Natural killer cell (primary cell): ENCODE data around the gene SLC23A2. TPM values are rescaled to one million over a fixed set of nuclear protein-coding genes. Genes with fewer than 3 reads are reported as not detected.
"Not testable (repeated sequence)": the region's sequence is repeated elsewhere in the genome, so short reads cannot be mapped to it uniquely, and the experiment has no call there.

Experiments
- ATAC-seq, 3 donors: fragments of 150-1000 bp in 2 of 3; fragments of 200-7000 bp in 1 of 3; cut with Tn5 transposase; 1 replicate in 1 of 3; 2 replicates in 2 of 3; pipeline ENCODE4 v1.10.0; 2021; ENCODE audit warnings: mild to moderate bottlenecking in 2 of 3, moderate library complexity in 2 of 3
- DNase-seq, 2 donors: peaks; one replicate each; pipeline versions ENCODE4 v3.0.0 to v3.0.0-alpha.2; 2013 to 2021; ENCODE audit warnings: mixed read lengths in 1 of 2
- H3K27ac ChIP-seq: one replicate; pipeline ENCODE4 v1.5.1; 2013; ENCODE audit warnings: mild to moderate bottlenecking, low read length
- H3K27me3 ChIP-seq: one replicate; pipeline ENCODE4 v1.6.1; 2013; ENCODE audit warnings: low read length; ENCODE audit not compliant: control insufficient read depth, insufficient read depth
- H3K36me3 ChIP-seq: one replicate; pipeline ENCODE4 v1.6.1; 2013; ENCODE audit warnings: low read length; ENCODE audit not compliant: control insufficient read depth, insufficient read depth
- H3K4me1 ChIP-seq: one replicate; pipeline ENCODE4 v1.6.1; 2013; ENCODE audit warnings: low read length; ENCODE audit not compliant: control insufficient read depth, insufficient read depth
- H3K4me3 ChIP-seq: one replicate; pipeline ENCODE4 v1.5.1; 2013; ENCODE audit warnings: low read length
- H3K9me3 ChIP-seq: one replicate; pipeline ENCODE4 v1.6.1; 2013; ENCODE audit warnings: low read length; ENCODE audit not compliant: control insufficient read depth, insufficient read depth
- H3K27ac Mint-ChIP-seq, 2 donors: one replicate each; pipeline ENCODE4 v1.8.0; 2022; ENCODE audit warnings: mild to moderate bottlenecking in 2 of 2, mixed read lengths in 2 of 2, moderate library complexity in 1 of 2
- H3K27me3 Mint-ChIP-seq, 2 donors: one replicate each; pipeline ENCODE4 v1.8.0; 2022; ENCODE audit warnings: low read depth in 2 of 2, mixed read lengths in 2 of 2
- H3K36me3 Mint-ChIP-seq: one replicate; pipeline ENCODE4 v1.8.0; 2022; ENCODE audit warnings: mixed read lengths
- H3K4me1 Mint-ChIP-seq, 2 donors: one replicate each; pipeline ENCODE4 v1.8.0; 2022; ENCODE audit warnings: mixed read lengths in 2 of 2
- H3K4me3 Mint-ChIP-seq: one replicate; pipeline ENCODE4 v1.8.0; 2022; ENCODE audit warnings: mild to moderate bottlenecking, moderate library complexity, mixed read lengths
- H3K9me3 Mint-ChIP-seq, 2 donors: one replicate each; pipeline ENCODE4 v1.8.0; 2022; ENCODE audit warnings: mixed read lengths in 2 of 2
- WGBS: methylation state at CpG from one replicate; pipeline ENCODE4 v1.1.7; 2013; ENCODE audit warnings: missing lambda C conversion rate; ENCODE audit not compliant: insufficient coverage; 5-methylcytosine and 5-hydroxymethylcytosine counted together
- intact Hi-C: fragments of 100-400 bp; cut with micrococcal nuclease; formaldehyde crosslinking; loops from one replicate; pipeline ENCODE4 v1.14.2; 2022
- total RNA-seq, 4 donors: library from RNA; stranded (reverse); fragments of 120-200 nt in 1 of 4; gene quantifications; one replicate each; pipeline versions ENCODE4 v1.2.3 to v1.2.4, GENCODE V29; 2013 to 2022
- TF ChIP-seq, protein P1 (sequence below): fragments of 200-600 bp; IDR thresholded peaks from one replicate; pipeline ENCODE4 v1.8.0; 2022; ENCODE audit warnings: antibody characterized with exemption

SLC23A2 gene
- total RNA-seq, 3 donors from 2014 or later (not counting 1 experiment from before 2014, with no cell fraction given): 21.8 to 31.5 (median 26.0) TPM

DNA sequence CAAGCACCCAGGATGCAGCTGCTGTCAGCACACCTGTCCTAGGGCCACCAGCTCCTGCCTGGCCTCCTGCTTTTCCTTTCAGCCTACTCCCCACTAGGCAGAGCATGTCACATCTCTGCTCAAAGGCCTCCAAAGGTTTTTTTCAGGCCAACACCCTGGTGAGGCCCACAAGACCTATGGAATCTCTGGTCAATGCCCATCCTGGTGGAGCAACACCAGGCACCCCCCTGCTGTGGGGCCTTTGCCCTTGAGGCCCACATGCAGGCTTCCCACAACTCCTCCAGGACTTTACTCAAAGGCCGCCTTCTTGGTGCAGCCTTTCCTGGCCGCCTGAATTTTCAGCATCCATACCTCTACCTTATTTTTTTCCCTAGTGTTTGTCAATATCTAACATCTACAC is 76.9 kb downstream of the SLC23A2 start:
- DNase-seq: no peak
- TF ChIP-seq, protein P1, sequence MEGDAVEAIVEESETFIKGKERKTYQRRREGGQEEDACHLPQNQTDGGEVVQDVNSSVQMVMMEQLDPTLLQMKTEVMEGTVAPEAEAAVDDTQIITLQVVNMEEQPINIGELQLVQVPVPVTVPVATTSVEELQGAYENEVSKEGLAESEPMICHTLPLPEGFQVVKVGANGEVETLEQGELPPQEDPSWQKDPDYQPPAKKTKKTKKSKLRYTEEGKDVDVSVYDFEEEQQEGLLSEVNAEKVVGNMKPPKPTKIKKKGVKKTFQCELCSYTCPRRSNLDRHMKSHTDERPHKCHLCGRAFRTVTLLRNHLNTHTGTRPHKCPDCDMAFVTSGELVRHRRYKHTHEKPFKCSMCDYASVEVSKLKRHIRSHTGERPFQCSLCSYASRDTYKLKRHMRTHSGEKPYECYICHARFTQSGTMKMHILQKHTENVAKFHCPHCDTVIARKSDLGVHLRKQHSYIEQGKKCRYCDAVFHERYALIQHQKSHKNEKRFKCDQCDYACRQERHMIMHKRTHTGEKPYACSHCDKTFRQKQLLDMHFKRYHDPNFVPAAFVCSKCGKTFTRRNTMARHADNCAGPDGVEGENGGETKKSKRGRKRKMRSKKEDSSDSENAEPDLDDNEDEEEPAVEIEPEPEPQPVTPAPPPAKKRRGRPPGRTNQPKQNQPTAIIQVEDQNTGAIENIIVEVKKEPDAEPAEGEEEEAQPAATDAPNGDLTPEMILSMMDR: no peak
- WGBS: 100% methylated on average over 2 of the region's 2 CpGs

DNA sequence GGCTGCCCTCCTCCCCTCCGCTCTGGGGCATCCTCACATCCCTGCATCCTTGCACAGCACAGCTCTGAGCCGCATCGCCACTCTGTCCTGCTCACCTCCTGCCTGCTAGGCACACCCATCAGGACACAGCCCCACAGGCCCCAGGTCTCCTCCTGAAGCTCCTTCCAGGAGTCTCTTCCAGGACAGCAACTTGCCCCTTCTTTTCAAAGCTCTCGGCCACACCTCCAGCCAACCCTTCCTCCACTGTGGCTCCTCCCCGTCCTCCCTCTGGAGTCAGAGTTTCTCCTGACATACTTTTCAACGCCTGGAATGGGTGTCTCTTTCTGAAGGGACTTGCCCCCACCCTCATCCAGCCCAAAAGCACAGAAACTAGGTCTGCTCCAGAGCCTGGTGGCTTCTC is 77.3 kb downstream of the SLC23A2 start:
- H3K27ac Mint-ChIP-seq: no peak overlapping the region
- WGBS: 97% methylated on average over 6 of the region's 6 CpGs
- ATAC-seq (no peak), DNase-seq (no peak)
- Histone ChIP-seq H3K9me3 (no peaks in the 10 kb centered on the region), H3K36me3 (no peaks in the 10 kb centered on the region), H3K4me3 (no peak overlapping the region), H3K4me1 (no peaks in the 10 kb centered on the region), H3K27ac (no peak overlapping the region), H3K27me3 (no peaks in the 10 kb centered on the region)
- TF ChIP-seq, protein P1: no peak
- H3K36me3 Mint-ChIP-seq: no peaks in the 10 kb centered on the region
- H3K9me3 Mint-ChIP-seq: no peaks in the 10 kb centered on the region
- peaks cover 29 to 33% of the 10 kb centered on the region in 2 donors for H3K4me1 Mint-ChIP-seq
- intact Hi-C loops: no loop called here
- no peak overlapping the region for H3K4me3 Mint-ChIP-seq
- H3K27me3 Mint-ChIP-seq: no peaks in the 10 kb centered on the region

More for the DNA sequence above, 76.9 kb downstream of the SLC23A2 start:
- no peaks in the 10 kb centered on the region for H3K36me3 ChIP-seq
- intact Hi-C loops: no loop called here
- H3K4me1 ChIP-seq: no peaks in the 10 kb centered on the region
- H3K27me3 Mint-ChIP-seq: no peaks in the 10 kb centered on the region
- no peak overlapping the region for H3K27ac ChIP-seq
- no peaks in the 10 kb centered on the region for H3K9me3 ChIP-seq
- H3K27ac Mint-ChIP-seq: no peak overlapping the region
- no peak overlapping the region for H3K4me3 Mint-ChIP-seq
- no peaks in the 10 kb centered on the region for H3K9me3 Mint-ChIP-seq
- no peaks in the 10 kb centered on the region for H3K27me3 ChIP-seq
- no peak for ATAC-seq
- H3K4me3 ChIP-seq: no peak overlapping the region
- peaks cover 29 to 33% of the 10 kb centered on the region in 2 donors for H3K4me1 Mint-ChIP-seq
- no peaks in the 10 kb centered on the region for H3K36me3 Mint-ChIP-seq

DNA sequence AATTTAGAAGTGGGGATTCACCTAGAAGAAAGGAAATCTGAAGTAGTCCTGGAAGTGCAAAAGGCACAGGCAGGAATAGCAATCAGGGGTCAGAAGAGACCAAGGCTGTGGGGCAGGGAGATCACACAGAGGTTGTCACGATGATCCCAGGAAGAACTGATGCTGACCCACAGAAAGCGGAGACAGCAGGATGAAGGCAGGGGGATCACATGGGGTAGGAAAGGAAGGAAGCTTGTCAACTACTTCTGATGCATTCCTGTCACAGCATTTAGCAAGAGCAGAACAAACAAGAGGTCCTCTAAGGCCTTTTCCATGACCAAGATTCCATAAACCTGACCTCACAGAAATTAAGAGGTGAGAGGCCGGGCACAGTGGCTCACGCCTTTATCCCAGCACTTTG is 79.1 kb downstream of the SLC23A2 start:
- TF ChIP-seq, protein P1: no peak
- no peak overlapping the region for H3K4me3 ChIP-seq
- no peaks in the 10 kb centered on the region for H3K36me3 ChIP-seq
- no peak for ATAC-seq
- Mint-ChIP-seq H3K27ac (peak overlapping the region in 1 of 2 donors; percentile 7), H3K4me3 (no peak overlapping the region), H3K36me3 (no peaks in the 10 kb centered on the region), H3K9me3 (no peaks in the 10 kb centered on the region), H3K27me3 (no peaks in the 10 kb centered on the region), H3K4me1 (peaks cover 23 to 26% of the 10 kb centered on the region in 2 donors)
- no peaks in the 10 kb centered on the region for H3K9me3 ChIP-seq
- H3K27me3 ChIP-seq: no peaks in the 10 kb centered on the region
- intact Hi-C loops: no loop called here
- no peaks in the 10 kb centered on the region for H3K4me1 ChIP-seq
- H3K27ac ChIP-seq: no peak overlapping the region
- WGBS: 97% methylated on average over 4 of the region's 4 CpGs
- DNase-seq: no peak

DNA sequence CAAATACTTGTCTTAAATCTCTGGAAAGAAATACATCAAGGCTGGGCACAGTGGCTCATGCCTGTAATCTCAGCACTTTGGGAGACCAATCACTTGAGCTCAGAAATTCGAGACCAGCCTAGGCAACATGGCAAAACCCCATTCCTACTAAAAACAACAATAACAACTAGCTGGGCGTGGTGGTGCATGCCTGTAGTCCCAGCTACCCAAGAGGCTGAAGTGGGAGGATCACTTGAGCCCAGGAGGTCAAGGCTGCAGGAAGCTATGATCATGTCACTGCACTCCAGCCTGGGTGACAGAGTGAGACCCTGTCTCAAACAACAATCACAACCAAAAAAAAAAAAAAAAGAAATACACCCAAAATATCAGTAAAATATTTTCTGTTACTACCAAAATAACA is 80.0 kb downstream of the SLC23A2 start:
- H3K36me3 Mint-ChIP-seq, H3K4me3 Mint-ChIP-seq: not testable (repeated sequence)

More for the DNA sequence above, 80.0 kb downstream of the SLC23A2 start:
- H3K4me1 ChIP-seq, ATAC-seq, H3K27ac Mint-ChIP-seq, H3K9me3 ChIP-seq, DNase-seq, H3K4me3 ChIP-seq, intact Hi-C loops, H3K27me3 ChIP-seq, H3K27me3 Mint-ChIP-seq, H3K27ac ChIP-seq, H3K36me3 ChIP-seq, H3K9me3 Mint-ChIP-seq: not testable (repeated sequence)
- peaks cover 25 to 32% of the 10 kb centered on the region in 2 donors for H3K4me1 Mint-ChIP-seq
- WGBS: 100% methylated on average over 2 of the region's 2 CpGs
